AG04449 (cell line): ENCODE results near the gene SEZ6.

Source experiments
- CTCF ChIA-PET: fragments of 350-600 bp; formaldehyde crosslinking; extraction: SDS; loops from one replicate; lab custom pipeline; 2021; ENCODE audit warnings: antibody characterized with exemption; lab: Yijun Ruan, JAX
- POLR2A ChIA-PET: fragments of 400-600, 350-600 bp; formaldehyde crosslinking; extraction: SDS; loops from one replicate; lab custom pipeline; 2020; ENCODE audit warnings: antibody characterized with exemption, inconsistent platforms; lab: Yijun Ruan, JAX
- DNase-seq: peaks from one replicate; pipeline ENCODE4 v3.0.0-alpha.2; 2010; ENCODE audit warnings: low read depth, low spot score
- H3K4me3 ChIP-seq: 2 replicates; pipeline ENCODE4 v1.5.1; 2011; ENCODE audit warnings: low read depth, mild to moderate bottlenecking, control low read depth, low read length
- CTCF ChIP-seq: IDR thresholded peaks from one replicate; pipeline ENCODE4 v1.5.1; 2011; ENCODE audit warnings: mild to moderate bottlenecking, moderate library complexity, low read length, control low read depth, inconsistent platforms; ENCODE audit not compliant: insufficient read depth; ENCODE audit errors: missing control alignments

The SEZ6 gene

GRCh38 chr17:29010586-29010985, 4.8 kb upstream of the SEZ6 start:
- DNase-seq, result no peak
- no peak overlapping the region for H3K4me3 ChIP-seq
- ChIA-PET CTCF (interaction anchor here (0.9 to 5.1 kb wide), 2 partner anchors 9 to 100 kb away, joined by 4 to 25 read pairs; no protein-coding TSS in a partner anchor), POLR2A (interaction anchor here (0.6 kb wide), 1 partner anchor 49 kb away, joined by 4 read pairs; no protein-coding TSS in a partner anchor)
- TF ChIP-seq CTCF, result no peak

GRCh38 chr17:29010129-29010528, 4.3 kb upstream of the SEZ6 start:
- ChIA-PET POLR2A (no interaction called here), CTCF (interaction anchor here (0.9 to 5.1 kb wide), 3 partner anchors 9 to 101 kb away, joined by 3 to 25 read pairs (median 4); no protein-coding TSS in a partner anchor)
- DNase-seq, result no peak
- TF ChIP-seq CTCF, result no peak
- H3K4me3 ChIP-seq, result no peak overlapping the region

GRCh38 chr17:29008591-29008990, 2.8 kb upstream of the SEZ6 start:
- no peak for DNase-seq
- H3K4me3 ChIP-seq, result no peak overlapping the region
- POLR2A ChIA-PET, result no interaction called here
- CTCF ChIA-PET, result interaction anchor here (2.2 to 5.1 kb wide), 2 partner anchors 43 to 102 kb away, joined by 9 to 25 read pairs; no protein-coding TSS in a partner anchor
- no peak for TF ChIP-seq CTCF

- ChIA-PET CTCF (interaction anchor here (2.2 to 5.1 kb wide), 4 partner anchors 42 to 110 kb away, joined by 5 to 25 read pairs (median 8); no protein-coding TSS in a partner anchor), POLR2A (no interaction called here)
- no peak for DNase-seq
- no peak for TF ChIP-seq CTCF
- no peak overlapping the region for H3K4me3 ChIP-seq
Observed at GRCh38 chr17:29007860-29008455, 2.1 kb upstream of the SEZ6 start.

GRCh38 chr17:29007456-29007855, 1.6 kb upstream of the SEZ6 start:
- no peak for DNase-seq
- ChIA-PET POLR2A (no interaction called here), CTCF (interaction anchor here (0.6 to 5.1 kb wide), 6 partner anchors 42 to 212 kb away, joined by 3 to 25 read pairs (median 6); no protein-coding TSS in a partner anchor)
- TF ChIP-seq CTCF, result no peak
- H3K4me3 ChIP-seq, result no peak overlapping the region

DNA sequence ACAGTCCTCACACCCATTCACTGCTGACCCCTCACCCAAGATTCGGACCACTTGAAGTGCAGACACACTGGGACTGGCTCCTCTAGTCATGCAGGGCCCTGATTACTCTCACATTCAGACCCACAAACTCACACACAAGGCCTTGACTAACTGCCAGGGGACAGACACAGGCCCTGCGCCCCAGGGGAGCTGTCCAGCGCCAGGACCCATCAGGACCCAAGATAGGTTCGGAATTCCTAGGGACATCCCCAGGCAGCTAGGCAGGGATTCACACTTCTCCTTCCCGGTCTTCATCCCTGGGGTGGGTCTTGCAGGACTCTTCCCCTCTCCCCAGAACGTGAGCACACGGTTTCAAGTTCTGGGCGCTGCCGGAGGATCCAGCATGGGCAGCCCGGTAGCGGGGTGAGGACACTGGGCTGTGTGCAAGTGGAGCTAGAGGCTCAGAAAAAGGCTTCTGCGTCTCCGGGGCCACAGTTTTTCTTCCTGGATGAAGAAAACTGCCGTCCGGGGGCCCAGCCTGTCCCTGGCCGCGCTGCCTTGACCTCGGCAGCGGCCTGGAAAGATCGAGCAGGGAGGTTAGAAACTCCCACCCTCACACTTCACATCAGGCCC, 1.6 kb downstream of the SEZ6 start:
- TF ChIP-seq CTCF, result no peak
- POLR2A ChIA-PET, result interaction anchor here (0.7 kb wide), 1 partner anchor 15 kb away, joined by 3 read pairs; no protein-coding TSS in a partner anchor
- CTCF ChIA-PET, result interaction anchor here (1.0 to 1.2 kb wide), 3 partner anchors 15 to 113 kb away, joined by 3 to 4 read pairs (median 3); no protein-coding TSS in a partner anchor
- DNase-seq, result no peak
- no peak overlapping the region for H3K4me3 ChIP-seq
